ENCODE measurements around the gene FBXO21.

GRCh38 chr12:117208811-117209455 is 18.7 kb upstream of the FBXO21 start:
- TF ChIP-seq CTCF (IDR thresholded peaks at IDR 0.05; ENCODE audit: insufficient read depth, low read length, poor library complexity, severe bottlenecking): no peak
- no peak for TF ChIP-seq EZH2phosphoT487 (conservative IDR thresholded peaks at IDR 0.05; ENCODE audit: low read length)
